Epithelial cell of proximal tubule (primary cell): ENCODE results near the gene CNTN2. TPM values are rescaled to one million over a fixed set of nuclear protein-coding genes. Genes with fewer than 3 reads are reported as not detected.

ENCODE experiments used
- DNase-seq: peaks from one replicate; pipeline ENCODE4 v3.0.0-alpha.2; 2011; ENCODE audit warnings: low read depth
- H3K4me3 ChIP-seq: 2 replicates; pipeline ENCODE4 v1.5.1; 2011; ENCODE audit warnings: low read depth, mild to moderate bottlenecking, low read length
- CTCF ChIP-seq: conservative IDR thresholded peaks from 2 replicates; pipeline ENCODE4 v1.5.1; 2012; ENCODE audit warnings: low read depth, mild to moderate bottlenecking, low read length
- total RNA-seq: library from RNA; depleted of rRNA; stranded (reverse); fragments of >200 nt; gene quantifications from 2 replicates; pipeline ENCODE4 v1.2.3, GENCODE V29; 2015

Gene CNTN2
- total RNA-seq, 1 donor from 2014 or later: not detected

DNA sequence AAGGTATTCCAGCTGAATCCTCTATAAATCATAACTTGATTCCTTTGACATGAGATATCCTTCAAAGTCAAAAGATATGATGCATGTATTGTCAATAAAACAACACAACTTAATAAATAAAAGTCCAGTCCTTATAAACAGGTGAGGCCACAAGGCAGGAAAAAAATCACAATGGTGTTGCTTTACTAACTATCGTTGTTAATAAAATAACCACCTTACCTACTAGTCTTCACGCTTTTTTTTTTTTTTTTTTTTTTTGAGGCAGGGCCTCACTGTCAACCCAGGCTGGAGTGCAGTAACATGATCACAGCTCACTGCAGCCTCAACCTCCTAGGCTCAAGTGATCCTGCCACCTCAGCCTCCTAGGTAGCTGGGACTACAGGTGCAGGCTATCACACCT lies 41.3 kb downstream of the CNTN2 start, which contains the start of gene TMEM81:
Gene TMEM81, minus strand, starts transcription at position 101 of the 400 bp plus-strand sequence. CDS start 140 bp downstream, outside the sequence.
- TF ChIP-seq CTCF: no peak
- H3K4me3 ChIP-seq: no peak within 1 kb of the TSS
- DNase-seq: no peak

- H3K4me3 ChIP-seq: no peak overlapping the region
- no peak for DNase-seq
- no peak for TF ChIP-seq CTCF
Measured at GRCh38 chr1:205088341-205088740, 45.3 kb downstream of the CNTN2 start.

- no peak overlapping the region for H3K4me3 ChIP-seq
- no peak for DNase-seq
- no peak for TF ChIP-seq CTCF
Measured at GRCh38 chr1:205091043-205091740, 48.2 kb downstream of the CNTN2 start.

DNA sequence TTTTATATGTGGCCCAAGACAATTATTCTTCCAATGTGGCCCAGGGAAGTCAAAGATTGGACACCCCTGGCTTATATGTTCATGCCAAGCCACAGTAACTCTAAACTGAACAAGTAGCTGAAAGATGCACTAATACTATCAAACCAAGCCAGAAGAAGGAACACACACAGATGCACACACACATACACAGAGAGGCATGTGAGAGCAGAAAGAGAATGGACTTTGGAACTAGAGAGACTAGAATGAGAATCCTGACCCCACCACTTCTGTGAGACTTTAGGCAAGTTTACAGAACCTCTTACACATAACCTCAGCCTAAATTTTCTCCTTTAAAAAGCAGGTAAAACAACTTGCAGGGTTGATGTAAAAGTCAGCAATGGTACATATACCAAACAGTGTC lies 52.4 kb downstream of the CNTN2 start:
- no peak for TF ChIP-seq CTCF
- no peak for DNase-seq
- H3K4me3 ChIP-seq: no peak overlapping the region

DNA sequence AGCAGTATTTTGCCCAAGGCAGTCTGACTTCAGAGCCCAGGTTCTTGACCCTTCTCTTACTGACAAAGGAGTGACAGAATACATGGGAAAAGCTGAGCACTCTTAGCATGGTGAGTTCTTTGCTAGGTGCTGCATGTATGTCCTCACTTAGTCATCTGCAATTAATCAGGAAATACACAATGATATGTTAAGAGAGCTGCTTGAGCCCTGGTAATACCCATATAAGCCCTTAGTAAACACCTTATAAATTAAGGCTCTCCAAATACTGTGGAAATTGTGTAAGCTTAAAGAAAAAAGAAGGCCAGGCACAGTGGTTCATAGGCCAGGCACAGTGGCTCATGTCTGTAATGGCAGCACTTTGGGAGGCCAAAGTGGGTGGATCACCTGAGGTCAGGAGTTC lies 55.2 kb downstream of the CNTN2 start:
- no peak for DNase-seq
- H3K4me3 ChIP-seq: no peak overlapping the region
- no peak for TF ChIP-seq CTCF

DNA sequence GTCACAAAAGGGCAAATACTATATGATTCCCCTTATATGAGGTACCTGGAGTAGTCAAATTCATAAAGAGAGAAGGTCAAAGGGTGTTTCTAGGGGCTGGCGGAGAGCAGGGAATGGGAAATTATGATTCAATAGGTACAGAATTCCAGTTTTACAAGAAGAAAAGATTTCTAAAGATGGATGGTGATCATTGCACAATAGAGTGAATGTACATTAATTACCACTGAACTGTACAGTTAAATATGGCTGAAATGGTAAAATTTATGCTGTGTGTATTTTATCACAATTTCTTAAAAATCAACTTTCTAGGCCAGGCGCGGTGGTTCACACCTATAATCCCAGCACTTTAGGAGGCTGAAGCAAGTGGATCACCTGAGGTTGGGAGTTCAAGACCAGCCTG lies 59.4 kb downstream of the CNTN2 start:
- no peak overlapping the region for H3K4me3 ChIP-seq
- no peak for TF ChIP-seq CTCF
- DNase-seq: no peak

- no peak for DNase-seq
- no peak overlapping the region for H3K4me3 ChIP-seq
- no peak for TF ChIP-seq CTCF
Measured at GRCh38 chr1:205107327-205107726, 64.3 kb downstream of the CNTN2 start.
